H1 (cell line): ENCODE data around the gene SCRG1. TPM values are rescaled to one million over a fixed set of nuclear protein-coding genes. Genes with fewer than 3 reads are reported as not detected.

Experiments
- CTCF ChIA-PET: fragments of 300-600 bp; sonication (Branson Sonifier 250); formaldehyde crosslinking; loops from one replicate; lab custom pipeline; 2021; ENCODE audit not compliant: partially characterized antibody; lab: Charles Lee
- POLR2A ChIA-PET: fragments of 300-600 bp; sonication (Branson Sonifier 250); formaldehyde crosslinking; loops from one replicate; lab custom pipeline; 2021; ENCODE audit warnings: inconsistent platforms; ENCODE audit not compliant: partially characterized antibody; lab: Charles Lee
- DNase-seq, 2 experiments: peaks; one replicate each; pipeline versions ENCODE4 v3.0.0 to v3.0.0-alpha.2; 2010 to 2022; ENCODE audit warnings: low spot score in 2 of 2, low read depth in 1 of 2, mixed read lengths in 1 of 2
- FAIRE-seq: peaks from 2 replicates; lab custom pipeline; 2011; peaks lifted over from hg19 to GRCh38; lab: Jason Lieb, UNC
- H2AFZ ChIP-seq: 2 replicates; pipeline ENCODE4 v1.8.1; 2012; ENCODE audit warnings: low read length, inconsistent platforms
- H2AK5ac ChIP-seq: 2 replicates; pipeline ENCODE4 v1.6.1; 2013; ENCODE audit warnings: low read depth, low read length
- H2BK120ac ChIP-seq: replicated peaks from 2 replicates; pipeline ENCODE3; 2013; ENCODE audit warnings: low read depth, low read length, inconsistent platforms
- H2BK12ac ChIP-seq: 2 replicates; pipeline ENCODE4 v1.6.1; 2013; ENCODE audit warnings: low read depth, low read length
- H2BK15ac ChIP-seq: 2 replicates; pipeline ENCODE4 v1.6.1; 2013; ENCODE audit warnings: low read length
- H2BK20ac ChIP-seq: 2 replicates; pipeline ENCODE4 v1.6.1; 2013; ENCODE audit warnings: low read length
- H2BK5ac ChIP-seq: 2 replicates; pipeline ENCODE4 v1.6.1; 2013; ENCODE audit warnings: low read depth, low read length
- H3K14ac ChIP-seq: 2 replicates; pipeline ENCODE4 v1.6.1; 2013; ENCODE audit warnings: inconsistent platforms; ENCODE audit not compliant: insufficient read length
- H3K18ac ChIP-seq: 2 replicates; pipeline ENCODE4 v1.6.1; 2013; ENCODE audit warnings: low read length; ENCODE audit errors: extremely low read depth
- H3K23ac ChIP-seq: 2 replicates; pipeline ENCODE4 v1.6.1; 2013; ENCODE audit warnings: inconsistent platforms; ENCODE audit not compliant: insufficient read length
- H3K23me2 ChIP-seq: 2 replicates; pipeline ENCODE4 v1.6.1; 2013; ENCODE audit warnings: low read depth, low read length
- H3K27ac ChIP-seq: 2 replicates; pipeline ENCODE4 v1.6.1; 2011; ENCODE audit warnings: low read depth, low read length, inconsistent platforms
- H3K27me3 ChIP-seq, 4 experiments: replicated peaks in 1 of 4; 1 replicate in 1 of 4; 2 replicates in 3 of 4; pipeline versions ENCODE4 v1.6.1 to v1.8.1; 2011 to 2013; ENCODE audit warnings: low read length in 3 of 4, mild to moderate bottlenecking in 3 of 4, inconsistent platforms in 2 of 4, mixed read lengths in 2 of 4, moderate library complexity in 1 of 4; ENCODE audit not compliant: control insufficient read depth in 3 of 4, insufficient read depth in 3 of 4; ENCODE audit errors: extremely low read depth in 1 of 4
- H3K36me3 ChIP-seq, 4 experiments: 2 replicates each; pipeline versions ENCODE4 v1.6.1 to v1.8.1; 2011 to 2013; ENCODE audit warnings: mild to moderate bottlenecking in 4 of 4, low read length in 3 of 4, moderate library complexity in 2 of 4, control low read depth in 1 of 4, inconsistent platforms in 1 of 4; ENCODE audit not compliant: insufficient read depth in 4 of 4, control insufficient read depth in 2 of 4
- H3K4ac ChIP-seq: replicated peaks from 2 replicates; pipeline ENCODE3; 2013; ENCODE audit warnings: low read length, low read depth, mixed read lengths, inconsistent platforms; ENCODE audit not compliant: insufficient read length
- H3K4me1 ChIP-seq, 4 experiments: replicated peaks in 1 of 4; 1 replicate in 1 of 4; 2 replicates in 3 of 4; pipeline versions ENCODE4 v1.6.1 to v1.8.1; 2011 to 2013; ENCODE audit warnings: low read length in 3 of 4, inconsistent platforms in 2 of 4, mixed read lengths in 1 of 4; ENCODE audit not compliant: insufficient read depth in 4 of 4, control insufficient read depth in 3 of 4
- H3K4me2 ChIP-seq, 2 experiments: 2 replicates each; pipeline versions ENCODE4 v1.6.1 to v1.8.1; 2011 to 2013; ENCODE audit warnings: low read depth in 2 of 2, low read length in 2 of 2, control low read depth in 1 of 2, inconsistent platforms in 1 of 2, mild to moderate bottlenecking in 1 of 2; ENCODE audit not compliant: insufficient read depth in 1 of 2
- H3K4me3 ChIP-seq, 4 experiments: fragments of 200-600, 300-600 bp in 1 of 4; sonication (generic), shearing (Covaris generic), sonication (Bioruptor Twin) in 1 of 4; 2 replicates each; pipeline versions ENCODE4 v1.5.1 to v1.8.1; 2011 to 2016; ENCODE audit warnings: low read length in 4 of 4, low read depth in 3 of 4, control low read depth in 2 of 4, inconsistent platforms in 2 of 4, mild to moderate bottlenecking in 2 of 4, mixed read lengths in 1 of 4, moderate library complexity in 1 of 4; ENCODE audit not compliant: insufficient read depth in 2 of 4; ENCODE audit errors: extremely low read depth in 1 of 4
- H3K56ac ChIP-seq: replicated peaks from 2 replicates; pipeline ENCODE3; 2013; ENCODE audit warnings: low read depth, mild to moderate bottlenecking, mixed read lengths, low read length, inconsistent platforms; ENCODE audit not compliant: insufficient read length
- H3K79me1 ChIP-seq: 2 replicates; pipeline ENCODE4 v1.6.1; 2013; ENCODE audit warnings: low read depth, low read length, control low read depth
- H3K79me2 ChIP-seq, 2 experiments: 2 replicates each; pipeline versions ENCODE4 v1.6.1 to v1.8.1; 2012 to 2013; ENCODE audit warnings: low read length in 2 of 2, mild to moderate bottlenecking in 2 of 2, inconsistent platforms in 1 of 2; ENCODE audit not compliant: insufficient read depth in 2 of 2, control insufficient read depth in 1 of 2
- H3K9ac ChIP-seq, 4 experiments: replicated peaks in 1 of 4; 1 replicate in 1 of 4; 2 replicates in 3 of 4; pipeline versions ENCODE4 v1.6.1 to v1.8.1; 2011 to 2013; ENCODE audit warnings: low read depth in 3 of 4, low read length in 3 of 4, control low read depth in 2 of 4, mild to moderate bottlenecking in 2 of 4, moderate library complexity in 2 of 4, inconsistent platforms in 1 of 4; ENCODE audit errors: extremely low read depth in 1 of 4
- H3K9me3 ChIP-seq, 2 experiments: 2 replicates each; pipeline versions ENCODE4 v1.6.1 to v1.8.1; 2012 to 2013; ENCODE audit warnings: mild to moderate bottlenecking in 2 of 2, moderate library complexity in 2 of 2, control low read depth in 1 of 2, inconsistent platforms in 1 of 2, low read depth in 1 of 2, low read length in 1 of 2, mixed read lengths in 1 of 2; ENCODE audit not compliant: insufficient read depth in 2 of 2
- H4K20me1 ChIP-seq, 2 experiments: replicated peaks in 1 of 2; 2 replicates each; pipeline versions ENCODE3 to v1.8.1; 2011 to 2013; ENCODE audit warnings: inconsistent platforms in 2 of 2, low read length in 2 of 2, mild to moderate bottlenecking in 1 of 2; ENCODE audit not compliant: insufficient read depth in 2 of 2, control insufficient read depth in 1 of 2
- H4K5ac ChIP-seq: 2 replicates; pipeline ENCODE4 v1.6.1; 2013; ENCODE audit warnings: low read length, low read depth, mixed read lengths, inconsistent platforms; ENCODE audit not compliant: insufficient read length
- H4K8ac ChIP-seq: 2 replicates; pipeline ENCODE4 v1.8.0; 2013; ENCODE audit warnings: mild to moderate bottlenecking, moderate library complexity, low read length, inconsistent platforms; ENCODE audit not compliant: insufficient read depth; ENCODE audit errors: extremely low read depth
- H4K91ac ChIP-seq: replicated peaks from 2 replicates; pipeline ENCODE3; 2013; ENCODE audit warnings: low read length, mixed read lengths, inconsistent platforms; ENCODE audit not compliant: insufficient read length
- GABPA ChIP-seq: IDR thresholded peaks from 2 replicates; pipeline ENCODE4 v1.6.1; 2011; ENCODE audit warnings: mild to moderate bottlenecking, low read length, moderate library complexity, borderline replicate concordance; ENCODE audit not compliant: insufficient read depth
- USF2 ChIP-seq: IDR thresholded peaks from 2 replicates; pipeline ENCODE4 v1.6.1; 2011; ENCODE audit warnings: low read length, improper control_type of control experiment
- WGBS, 2 experiments: shearing (Covaris generic) in 1 of 2; methylation state at CpG; one replicate each; pipeline versions ENCODE4 v1.1.6 to v1.1.7; 2013 to 2015; ENCODE audit warnings: low lambda C conversion rate in 2 of 2, mixed read lengths in 2 of 2, inconsistent platforms in 1 of 2, low coverage in 1 of 2, missing lambda C conversion rate in 1 of 2; ENCODE audit not compliant: insufficient replicate concordance in 2 of 2, insufficient coverage in 1 of 2, insufficient read length in 1 of 2; ENCODE audit errors: extremely low coverage in 1 of 2, missing lambda C conversion rate in 1 of 2; 5-methylcytosine and 5-hydroxymethylcytosine counted together
- polyA plus RNA-seq, 7 experiments: library from polyadenylated mRNA; depleted of rRNA in 3 of 7; stranded (reverse) in 5 of 7; unstranded in 2 of 7; fragments of >200 nt in 5 of 7; fragments of 200-250 nt in 2 of 7; gene quantifications; 1 replicate in 5 of 7; 2 replicates in 1 of 7; 4 replicates in 1 of 7; pipeline versions ENCODE4 v1.2.1 to v1.2.3, GENCODE V29; 2011 to 2013; ENCODE audit warnings: missing spikeins in 2 of 7, mixed read lengths in 2 of 7
- total RNA-seq: library from RNA; stranded (reverse); fragmentation: NEBNext Ultra II Directional; extraction: Animal tissue kit (Norgen Biotek cat#: 25700); gene quantifications from 2 replicates; pipeline ENCODE4 v1.2.1, GENCODE V29; 2021

The SCRG1 gene
- total and polyA plus RNA-seq, 2 of the 8 experiments (the other 6 are each of a cell fraction or from before 2014, with no cell fraction given): not detected

- TF ChIP-seq GABPA (no peak), USF2 (no peak)
- FAIRE-seq: peak; percentile 24
These were observed 19.0 kb downstream of the SCRG1 start for GRCh38 chr4:173379929-173380328.

More at GRCh38 chr4:173379929-173380328, 19.0 kb downstream of the SCRG1 start:
- Histone ChIP-seq H2AK5ac (no peak overlapping the region), H3K4ac (no peak overlapping the region), H3K27ac (no peak overlapping the region), H3K14ac (no peak overlapping the region), H3K4me2 (no peak overlapping the region), H3K9ac (no peak overlapping the region), H3K79me2 (no peaks in the 10 kb centered on the region), H3K4me3 (no peak overlapping the region), H4K5ac (no peak overlapping the region), H3K23me2 (no peaks in the 10 kb centered on the region), H3K56ac (no peak overlapping the region), H3K27me3 (peaks cover 0 to 2% (median 0%) of the 10 kb centered on the region in 4 experiments; a peak in 1 of 7 replicates), H2BK20ac (no peak overlapping the region), H2BK15ac (no peak overlapping the region), H3K36me3 (no peaks in the 10 kb centered on the region; a peak in 1 of 8 replicates), H2BK12ac (no peak overlapping the region), H3K18ac (no peak overlapping the region), H2BK5ac (no peak overlapping the region), H4K8ac (no peak overlapping the region), H4K91ac (no peak overlapping the region), H3K9me3 (no peaks in the 10 kb centered on the region), H3K23ac (no peak overlapping the region), H3K79me1 (no peaks in the 10 kb centered on the region), H2AFZ (no peak overlapping the region), H2BK120ac (no peak overlapping the region), H4K20me1 (peaks cover 0 to 2% of the 10 kb centered on the region in 2 experiments), H3K4me1 (no peaks in the 10 kb centered on the region)
- ChIA-PET CTCF (no interaction called here), POLR2A (no interaction called here)
- WGBS, 2 experiments: 90% methylated on average over 3 of the region's 3 CpGs; no CpG with 5 or more reads in 1 of the 2 experiments
- DNase-seq: no peak
